MCF 10A (cell line): ENCODE data around the gene SNX1. TPM values are rescaled to one million over a fixed set of nuclear protein-coding genes. Genes with fewer than 3 reads are reported as not detected.
"Not testable (repeated sequence)": the region's sequence is repeated elsewhere in the genome, so short reads cannot be mapped to it uniquely, and the experiment has no call there.

Source experiments
- BruUV-seq: library from RNA; stranded (reverse); fragments of 400-500 nt; replicated peaks from 2 replicates; lab custom pipeline; 2021; lab: Mats Ljungman, UMichigan
- CTCF ChIA-PET: fragments of 300-600 bp; sonication (Branson Sonifier 250); formaldehyde crosslinking; extraction: SDS; loops from one replicate; lab custom pipeline; 2021; ENCODE audit warnings: antibody characterized with exemption, inconsistent platforms; lab: Yijun Ruan, JAX
- POLR2A ChIA-PET: fragments of 300-600, 350-650 bp; sonication (Branson Sonifier 250); formaldehyde crosslinking; extraction: SDS; loops from one replicate; lab custom pipeline; 2020; ENCODE audit warnings: antibody characterized with exemption, inconsistent platforms; lab: Yijun Ruan, JAX
- DNase-seq: peaks from one replicate; pipeline ENCODE4 v3.0.0-alpha.2; 2018; ENCODE audit not compliant: unreplicated experiment
- H3K27ac Mint-ChIP-seq: one replicate; pipeline ENCODE4 v1.8.0; 2022; ENCODE audit warnings: mild to moderate bottlenecking, low read depth, mixed read lengths; ENCODE audit not compliant: unreplicated experiment
- H3K27me3 Mint-ChIP-seq: one replicate; pipeline ENCODE4 v1.8.0; 2022; ENCODE audit warnings: mixed read lengths; ENCODE audit not compliant: insufficient read depth, unreplicated experiment
- H3K36me3 Mint-ChIP-seq: one replicate; pipeline ENCODE4 v1.8.0; 2022; ENCODE audit warnings: mild to moderate bottlenecking, moderate library complexity, mixed read lengths; ENCODE audit not compliant: insufficient read depth, unreplicated experiment
- H3K4me1 Mint-ChIP-seq: one replicate; pipeline ENCODE4 v1.8.0; 2022; ENCODE audit warnings: mixed read lengths; ENCODE audit not compliant: insufficient read depth, unreplicated experiment
- H3K4me3 Mint-ChIP-seq: one replicate; pipeline ENCODE4 v1.8.0; 2022; ENCODE audit warnings: mild to moderate bottlenecking, moderate library complexity, mixed read lengths; ENCODE audit not compliant: unreplicated experiment
- H3K9me3 Mint-ChIP-seq: one replicate; pipeline ENCODE4 v1.8.0; 2022; ENCODE audit warnings: mixed read lengths; ENCODE audit not compliant: unreplicated experiment
- intact Hi-C: fragments of 100-400 bp; cut with micrococcal nuclease; formaldehyde crosslinking; loops from 2 replicates; pipeline ENCODE4 v1.14.1; 2022
- total RNA-seq: library from RNA; stranded (reverse); gene quantifications from 2 replicates; pipeline ENCODE4 v1.2.3, GENCODE V29; 2022
- TF ChIP-seq, protein P1 (sequence below): fragments of 200-600 bp; IDR thresholded peaks from one replicate; pipeline ENCODE4 v1.8.0; 2022; ENCODE audit warnings: antibody characterized with exemption, mild to moderate bottlenecking; ENCODE audit not compliant: unreplicated experiment

Gene SNX1
- total RNA-seq, 1 experiment from 2014 or later = 70.2 TPM

- Mint-ChIP-seq H3K4me1 (peaks cover 5% of the 10 kb centered on the region), H3K36me3 (peaks cover 5% of the 10 kb centered on the region), H3K27ac (no peak overlapping the region), H3K4me3 (no peak overlapping the region), H3K27me3 (no peaks in the 10 kb centered on the region), H3K9me3 (no peaks in the 10 kb centered on the region)
- intact Hi-C loops = no loop called here
- ChIA-PET CTCF (interaction anchor here (0.6 to 2.6 kb wide), 3 partner anchors 10 to 623 kb away, joined by 6 to 14 read pairs (median 9); no protein-coding TSS in a partner anchor), POLR2A (interaction anchor here (0.7 to 1.4 kb wide), 3 partner anchors 9 to 57 kb away, joined by 4 to 13 read pairs (median 9); partner anchors contain the start of genes CIAO2A, PPIB and SNX1)
- TF ChIP-seq, protein P1, sequence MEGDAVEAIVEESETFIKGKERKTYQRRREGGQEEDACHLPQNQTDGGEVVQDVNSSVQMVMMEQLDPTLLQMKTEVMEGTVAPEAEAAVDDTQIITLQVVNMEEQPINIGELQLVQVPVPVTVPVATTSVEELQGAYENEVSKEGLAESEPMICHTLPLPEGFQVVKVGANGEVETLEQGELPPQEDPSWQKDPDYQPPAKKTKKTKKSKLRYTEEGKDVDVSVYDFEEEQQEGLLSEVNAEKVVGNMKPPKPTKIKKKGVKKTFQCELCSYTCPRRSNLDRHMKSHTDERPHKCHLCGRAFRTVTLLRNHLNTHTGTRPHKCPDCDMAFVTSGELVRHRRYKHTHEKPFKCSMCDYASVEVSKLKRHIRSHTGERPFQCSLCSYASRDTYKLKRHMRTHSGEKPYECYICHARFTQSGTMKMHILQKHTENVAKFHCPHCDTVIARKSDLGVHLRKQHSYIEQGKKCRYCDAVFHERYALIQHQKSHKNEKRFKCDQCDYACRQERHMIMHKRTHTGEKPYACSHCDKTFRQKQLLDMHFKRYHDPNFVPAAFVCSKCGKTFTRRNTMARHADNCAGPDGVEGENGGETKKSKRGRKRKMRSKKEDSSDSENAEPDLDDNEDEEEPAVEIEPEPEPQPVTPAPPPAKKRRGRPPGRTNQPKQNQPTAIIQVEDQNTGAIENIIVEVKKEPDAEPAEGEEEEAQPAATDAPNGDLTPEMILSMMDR = no peak
- peak; percentile 71 for DNase-seq
- BruUV-seq = no TSS peak
Measured at GRCh38 chr15:64105113-64105704, 9.4 kb downstream of the SNX1 start.

DNA sequence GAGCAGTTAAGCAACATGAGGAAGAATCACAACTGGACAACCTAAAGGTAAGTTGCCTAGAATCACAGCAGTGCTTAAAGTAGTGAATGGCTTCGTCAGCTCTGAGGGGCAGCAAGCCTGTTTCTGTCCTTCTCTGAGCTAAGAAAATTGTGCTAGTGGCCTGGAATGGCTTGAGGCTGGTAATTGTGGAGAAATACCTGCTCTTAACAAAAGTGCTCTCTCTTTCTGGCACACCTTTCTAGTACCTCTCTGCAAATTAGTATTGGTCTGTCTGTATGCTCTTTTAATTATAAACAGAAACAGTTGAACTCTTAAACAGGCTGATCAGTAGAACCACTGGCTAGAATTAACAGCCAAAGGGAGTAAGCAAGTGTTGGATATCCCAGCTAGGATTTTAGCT, 11.6 kb downstream of the SNX1 start:
- TF ChIP-seq, protein P1 = no peak
- DNase-seq = no peak
- ChIA-PET CTCF (interaction anchor here (1.1 to 2.6 kb wide), 2 partner anchors 42 to 46 kb away, joined by 3 to 9 read pairs; no protein-coding TSS in a partner anchor), POLR2A (interaction anchor here (0.6 to 2.3 kb wide), 3 partner anchors 11 to 245 kb away, joined by 3 to 10 read pairs (median 6); partner anchors contain the start of genes CIAO2A and SNX1)
- Mint-ChIP-seq H3K36me3 (peaks cover 7% of the 10 kb centered on the region), H3K27ac (no peak overlapping the region), H3K9me3 (no peaks in the 10 kb centered on the region), H3K4me1 (peaks cover 16% of the 10 kb centered on the region), H3K4me3 (no peak overlapping the region), H3K27me3 (no peaks in the 10 kb centered on the region)
- intact Hi-C loops = no loop called here
- no TSS peak for BruUV-seq

DNA sequence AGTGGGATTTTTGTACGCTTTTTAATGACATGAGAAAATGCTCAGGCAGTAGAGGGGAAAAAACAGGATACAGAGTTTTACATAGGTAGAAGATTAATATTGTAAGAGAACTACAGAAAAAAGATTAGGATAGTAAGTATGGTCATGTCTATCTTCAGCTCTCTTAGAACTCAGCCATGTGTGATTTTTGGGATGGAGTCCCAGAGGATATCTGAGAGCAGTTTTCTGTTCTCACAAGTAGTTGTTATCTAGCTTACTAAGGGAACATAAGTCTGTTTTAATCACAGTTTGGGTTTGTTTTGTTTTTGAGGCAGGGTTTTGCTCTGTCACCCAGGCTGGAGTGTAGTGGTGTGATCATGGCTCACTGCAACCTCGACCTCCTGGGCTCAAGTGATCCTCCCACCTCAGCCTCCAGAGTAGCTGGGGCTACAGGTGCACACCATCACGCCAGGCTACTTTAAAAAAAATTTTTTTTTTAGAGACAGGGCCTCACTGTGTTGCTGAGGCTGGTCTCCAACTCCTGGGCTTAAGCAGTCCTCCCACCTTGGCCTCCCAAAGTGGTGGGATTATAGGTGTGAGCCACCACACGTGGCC, 14.4 kb downstream of the SNX1 start:
- BruUV-seq, H3K27ac Mint-ChIP-seq, H3K27me3 Mint-ChIP-seq, DNase-seq, H3K9me3 Mint-ChIP-seq, H3K4me3 Mint-ChIP-seq, intact Hi-C loops: not testable (repeated sequence)
- Mint-ChIP-seq H3K4me1 (peaks cover 23% of the 10 kb centered on the region), H3K36me3 (peaks cover 29% of the 10 kb centered on the region)
- ChIA-PET CTCF (interaction anchor here (0.5 to 0.9 kb wide), 2 partner anchors 26 to 44 kb away, joined by 3 to 5 read pairs; no protein-coding TSS in a partner anchor), POLR2A (interaction anchor here (1.9 kb wide), 1 partner anchor 15 kb away, joined by 5 read pairs; the partner anchor contains the start of gene SNX1)

DNA sequence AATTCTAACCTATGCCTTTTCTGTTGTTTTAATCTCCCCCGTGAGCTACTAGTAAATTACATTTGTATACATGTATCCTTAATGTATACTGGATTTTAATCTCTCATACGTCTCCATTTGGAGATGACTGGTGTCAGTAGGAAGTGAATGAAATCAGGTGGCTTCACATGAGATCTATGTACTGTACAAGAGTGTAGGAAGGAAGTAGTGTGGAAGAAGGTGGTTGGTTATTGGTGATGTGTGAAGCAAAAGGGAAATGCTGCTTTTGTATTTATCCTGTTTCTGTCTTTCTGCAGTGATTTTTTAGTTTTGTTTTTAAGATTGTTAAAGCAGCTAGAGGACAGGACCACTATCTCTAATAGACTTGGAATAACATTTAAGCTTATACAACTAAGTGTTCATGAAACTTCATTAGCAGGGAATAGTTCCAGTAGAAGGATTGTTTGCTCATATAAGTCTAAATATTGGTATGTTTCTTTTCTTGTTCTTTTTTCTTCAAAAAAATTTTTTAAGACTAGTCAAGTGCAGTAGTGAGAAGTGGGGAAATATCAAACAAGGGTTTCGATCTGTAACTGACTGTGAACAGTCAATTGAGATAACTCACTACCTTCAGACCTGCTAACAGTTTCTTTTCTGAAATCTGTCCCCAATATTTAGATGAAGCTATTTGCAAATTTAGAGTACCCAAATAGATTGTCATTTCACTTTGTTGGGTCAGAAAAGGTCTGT, 15.3 kb downstream of the SNX1 start:
- DNase-seq = no peak
- ChIA-PET POLR2A (interaction anchor here (1.2 to 1.9 kb wide), 3 partner anchors 13 to 16 kb away, joined by 4 to 5 read pairs (median 5); partner anchors contain the start of gene SNX1), CTCF (interaction anchor here (0.6 to 0.9 kb wide), 4 partner anchors 15 to 279 kb away, joined by 3 to 5 read pairs (median 4); partner anchors contain the start of gene SNX1)
- Mint-ChIP-seq H3K9me3 (no peaks in the 10 kb centered on the region), H3K27me3 (no peaks in the 10 kb centered on the region), H3K4me3 (no peak overlapping the region), H3K4me1 (peaks cover 18% of the 10 kb centered on the region), H3K27ac (no peak overlapping the region), H3K36me3 (peaks cover 38% of the 10 kb centered on the region)
- intact Hi-C loops = no loop called here
- TF ChIP-seq, protein P1 = no peak
- BruUV-seq = no TSS peak
